ENCODE measurements around the gene WTAP.
"Not testable (repeated sequence)": the region's sequence is repeated elsewhere in the genome, so short reads cannot be mapped to it uniquely, and the experiment has no call there.

The WTAP gene

GRCh38 chr6:159693894-159694545 is 33.3 kb upstream of the WTAP start:
- no peak for DNase-seq

- no peak for DNase-seq
Observed at GRCh38 chr6:159695984-159696383, 31.3 kb upstream of the WTAP start.

- DNase-seq, result no peak
Observed at GRCh38 chr6:159700970-159701369, 26.3 kb upstream of the WTAP start.

GRCh38 chr6:159701413-159701999 is 25.8 kb upstream of the WTAP start:
- DNase-seq, result no peak

- not testable (repeated sequence) for DNase-seq
Observed at GRCh38 chr6:159710603-159711002, 16.7 kb upstream of the WTAP start.

GRCh38 chr6:159712389-159712788 is 14.9 kb upstream of the WTAP start:
- DNase-seq, result not testable (repeated sequence)

- DNase-seq, result no peak
Observed at GRCh38 chr6:159713984-159714383, 13.3 kb upstream of the WTAP start.

GRCh38 chr6:159714404-159714803 is 12.9 kb upstream of the WTAP start:
- DNase-seq, result no peak

GRCh38 chr6:159715166-159715565 is 12.1 kb upstream of the WTAP start:
- DNase-seq, result no peak

GRCh38 chr6:159715605-159716004 is 11.7 kb upstream of the WTAP start:
- DNase-seq, result no peak

- peak; percentile 42 for DNase-seq
Observed at GRCh38 chr6:159716247-159717096, 10.8 kb upstream of the WTAP start.

- DNase-seq, result no peak
Observed at GRCh38 chr6:159718634-159719033, 8.7 kb upstream of the WTAP start.

- DNase-seq, result no peak
Observed at GRCh38 chr6:159719287-159719686, 8.0 kb upstream of the WTAP start.

- DNase-seq, result no peak
Observed at GRCh38 chr6:159720708-159721107, 6.6 kb upstream of the WTAP start.

- not testable (repeated sequence) for DNase-seq
Observed at GRCh38 chr6:159721981-159722380, 5.3 kb upstream of the WTAP start.

GRCh38 chr6:159722655-159723054 is 4.7 kb upstream of the WTAP start:
- DNase-seq, result no peak

GRCh38 chr6:159723259-159723658 is 4.0 kb upstream of the WTAP start:
- no peak for DNase-seq

- no peak for DNase-seq
Observed at GRCh38 chr6:159724778-159725177, 2.5 kb upstream of the WTAP start.

GRCh38 chr6:159725208-159725607 is 2.1 kb upstream of the WTAP start:
- DNase-seq, result not testable (repeated sequence)

GRCh38 chr6:159726255-159726917 is 920 bp upstream of the WTAP start:
- no peak for DNase-seq

GRCh38 chr6:159727717-159728445 is 575 bp downstream of the WTAP start:
- DNase-seq, result no peak

GRCh38 chr6:159728531-159728964 is 1.2 kb downstream of the WTAP start:
- no peak for DNase-seq
